Left lung (tissue), 10 donors: ENCODE measurements around the gene SEPTIN11. TPM values are rescaled to one million over a fixed set of nuclear protein-coding genes. Genes with fewer than 3 reads are reported as not detected.

Source experiments
- ATAC-seq: fragments of 200-7000 bp; cut with Tn5 transposase; one replicate; pipeline ENCODE4 v1.9.1; 2020; ENCODE audit warnings: moderate library complexity
- DNase-seq, 4 donors: peaks; one replicate each; pipeline ENCODE4 v3.0.0-alpha.2; 2013 to 2020
- H3K27ac ChIP-seq, 2 donors: fragments of 200-600 bp; sonication (generic) in 1 of 2; one replicate each; pipeline versions ENCODE4 v1.5.0 to v1.8.0; 2020 to 2021
- H3K27me3 ChIP-seq, 2 donors: fragments of 200-600 bp; sonication (generic) in 1 of 2; one replicate each; pipeline versions ENCODE4 v1.5.0 to v1.8.0; 2020 to 2021
- H3K36me3 ChIP-seq, 2 donors: fragments of 200-600 bp; sonication (generic) in 1 of 2; one replicate each; pipeline versions ENCODE4 v1.5.0 to v1.8.0; 2020 to 2021
- H3K4me1 ChIP-seq, 2 donors: fragments of 200-600 bp; one replicate each; pipeline ENCODE4 v1.8.0; 2021
- H3K4me3 ChIP-seq, 2 donors: fragments of 200-600 bp; sonication (generic) in 1 of 2; one replicate each; pipeline versions ENCODE4 v1.5.0 to v1.8.0; 2020 to 2021; ENCODE audit warnings: mild to moderate bottlenecking in 1 of 2
- H3K9me3 ChIP-seq, 2 donors: fragments of 200-600 bp; sonication (generic) in 1 of 2; one replicate each; pipeline versions ENCODE4 v1.5.0 to v1.8.0; 2020 to 2021
- intact Hi-C, 2 donors: fragments of 100-400 bp; cut with DNase I; formaldehyde crosslinking; loops; one replicate each; pipeline versions ENCODE4 v1.11.2 to v1.14.2; 2022
- polyA plus RNA-seq, 6 donors: library from polyadenylated mRNA; unstranded; fragments of 120-200 nt; gene quantifications; one replicate each; pipeline ENCODE4 v1.2.1, GENCODE V29; 2013; ENCODE audit not compliant: insufficient read length in 6 of 6
- total RNA-seq, 2 donors: library from RNA; stranded (reverse); fragmentation: NEBNext Ultra II Directional; extraction: Animal tissue kit (Norgen Biotek cat#: 25700); gene quantifications; one replicate each; pipeline ENCODE4 v1.2.1, GENCODE V29; 2021
- TF ChIP-seq, protein P1 (sequence below), 2 donors: fragments of 200-600 bp; sonication (generic) in 1 of 2; IDR thresholded peaks; one replicate each; pipeline versions ENCODE4 v1.5.0 to v1.8.0; 2021; ENCODE audit warnings: antibody characterized with exemption in 2 of 2
- donor health status: DM: no; HTN: yes; CAD: no.
- donor health status: DM: no; HTN: no; CAD: no.

Gene SEPTIN11
- total and polyA plus RNA-seq, 8 donors = 134 to 169 (median 159) TPM

GRCh38 chr4:76955182-76955581 is 5.6 kb downstream of the SEPTIN11 start:
- H3K36me3 ChIP-seq = no peaks in the 10 kb centered on the region
- ATAC-seq (peak; percentile 40), DNase-seq (peak in 1 of 4 donors; percentile 65)
- H3K4me1 ChIP-seq = peaks cover 4 to 25% of the 10 kb centered on the region in 2 donors
- H3K9me3 ChIP-seq = no peaks in the 10 kb centered on the region
- intact Hi-C loops = no loop called here
- no peak overlapping the region for H3K4me3 ChIP-seq
- H3K27ac ChIP-seq = no peak overlapping the region
- TF ChIP-seq, protein P1, sequence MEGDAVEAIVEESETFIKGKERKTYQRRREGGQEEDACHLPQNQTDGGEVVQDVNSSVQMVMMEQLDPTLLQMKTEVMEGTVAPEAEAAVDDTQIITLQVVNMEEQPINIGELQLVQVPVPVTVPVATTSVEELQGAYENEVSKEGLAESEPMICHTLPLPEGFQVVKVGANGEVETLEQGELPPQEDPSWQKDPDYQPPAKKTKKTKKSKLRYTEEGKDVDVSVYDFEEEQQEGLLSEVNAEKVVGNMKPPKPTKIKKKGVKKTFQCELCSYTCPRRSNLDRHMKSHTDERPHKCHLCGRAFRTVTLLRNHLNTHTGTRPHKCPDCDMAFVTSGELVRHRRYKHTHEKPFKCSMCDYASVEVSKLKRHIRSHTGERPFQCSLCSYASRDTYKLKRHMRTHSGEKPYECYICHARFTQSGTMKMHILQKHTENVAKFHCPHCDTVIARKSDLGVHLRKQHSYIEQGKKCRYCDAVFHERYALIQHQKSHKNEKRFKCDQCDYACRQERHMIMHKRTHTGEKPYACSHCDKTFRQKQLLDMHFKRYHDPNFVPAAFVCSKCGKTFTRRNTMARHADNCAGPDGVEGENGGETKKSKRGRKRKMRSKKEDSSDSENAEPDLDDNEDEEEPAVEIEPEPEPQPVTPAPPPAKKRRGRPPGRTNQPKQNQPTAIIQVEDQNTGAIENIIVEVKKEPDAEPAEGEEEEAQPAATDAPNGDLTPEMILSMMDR (IDR thresholded peaks at IDR 0.05) = no peak
- H3K27me3 ChIP-seq = peaks cover 0 to 9% of the 10 kb centered on the region in 2 donors

GRCh38 chr4:76957004-76957738 is 7.6 kb downstream of the SEPTIN11 start:
- no peaks in the 10 kb centered on the region for H3K9me3 ChIP-seq
- no peaks in the 10 kb centered on the region for H3K36me3 ChIP-seq
- H3K27ac ChIP-seq = no peak overlapping the region
- peaks cover 3 to 10% of the 10 kb centered on the region in 2 donors for H3K4me1 ChIP-seq
- intact Hi-C loops = no loop called here
- ATAC-seq (no peak), DNase-seq (no peak)
- TF ChIP-seq, protein P1 (IDR thresholded peaks at IDR 0.05) = no peak
- H3K27me3 ChIP-seq = no peaks in the 10 kb centered on the region
- H3K4me3 ChIP-seq = no peak overlapping the region

- H3K4me1 ChIP-seq = peaks cover 0 to 10% of the 10 kb centered on the region in 2 donors
- intact Hi-C loops = no loop called here
- DNase-seq (no peak), ATAC-seq (no peak)
- H3K36me3 ChIP-seq = no peaks in the 10 kb centered on the region
- H3K27me3 ChIP-seq = no peaks in the 10 kb centered on the region
- TF ChIP-seq, protein P1 (IDR thresholded peaks at IDR 0.05) = no peak
- H3K9me3 ChIP-seq = no peaks in the 10 kb centered on the region
- no peak overlapping the region for H3K4me3 ChIP-seq
- no peak overlapping the region for H3K27ac ChIP-seq
Observed at GRCh38 chr4:76958891-76959290, 9.3 kb downstream of the SEPTIN11 start.

GRCh38 chr4:76960014-76960413 is 10.5 kb downstream of the SEPTIN11 start:
- H3K27ac ChIP-seq = no peak overlapping the region
- intact Hi-C loops = no loop called here
- ATAC-seq = no peak

GRCh38 chr4:76962406-76963130 is 13.0 kb downstream of the SEPTIN11 start:
- TF ChIP-seq, protein P1 (IDR thresholded peaks at IDR 0.05) = no peak
- no peak overlapping the region for H3K4me3 ChIP-seq
- H3K9me3 ChIP-seq = no peaks in the 10 kb centered on the region
- intact Hi-C loops = no loop called here
- no peaks in the 10 kb centered on the region for H3K4me1 ChIP-seq
- no peak overlapping the region for H3K27ac ChIP-seq
- DNase-seq = no peak
- H3K36me3 ChIP-seq = no peaks in the 10 kb centered on the region
- ATAC-seq = no peak
- H3K27me3 ChIP-seq = no peaks in the 10 kb centered on the region

More at GRCh38 chr4:76960014-76960413, 10.5 kb downstream of the SEPTIN11 start:
- no peaks in the 10 kb centered on the region for H3K36me3 ChIP-seq
- no peaks in the 10 kb centered on the region for H3K9me3 ChIP-seq
- peaks cover 0 to 6% of the 10 kb centered on the region in 2 donors for H3K4me1 ChIP-seq
- DNase-seq = no peak
- no peak overlapping the region for H3K4me3 ChIP-seq
- H3K27me3 ChIP-seq = no peaks in the 10 kb centered on the region
- TF ChIP-seq, protein P1 (IDR thresholded peaks at IDR 0.05) = no peak
